HepG2 (cell line): Measurements from ENCODE around the gene DCDC1. TPM values are rescaled to one million over a fixed set of nuclear protein-coding genes. Genes with fewer than 3 reads are reported as not detected.

Source experiments
- ATAC-seq: fragments of 200-7000 bp; cut with Tn5 transposase; 3 replicates; pipeline ENCODE4 v1.9.1; 2020; ENCODE audit warnings: mild to moderate bottlenecking, moderate library complexity
- BruUV-seq: library from RNA; stranded (reverse); fragments of 400-500 nt; replicated peaks from 2 replicates; lab custom pipeline; 2021; lab: Mats Ljungman, UMichigan
- CTCF ChIA-PET: fragments of 300-600 bp; formaldehyde crosslinking; extraction: SDS; loops from one replicate; lab custom pipeline; 2021; ENCODE audit warnings: low total read pairs, inconsistent platforms, low intra/inter-chr PET ratio; lab: Yijun Ruan, JAX
- POLR2A ChIA-PET: fragments of 350-600 bp; sonication (Branson Sonifier 250); formaldehyde crosslinking; loops from one replicate; lab custom pipeline; 2020; ENCODE audit warnings: antibody characterized with exemption, inconsistent platforms; lab: Yijun Ruan, JAX
- DNase-seq: peaks from one replicate; pipeline ENCODE4 v3.0.0-alpha.2; 2015; ENCODE audit warnings: low spot score
- FAIRE-seq: peaks from 3 replicates; lab custom pipeline; 2011; peaks lifted over from hg19 to GRCh38; lab: Jason Lieb, UNC
- H2AFZ ChIP-seq: one replicate; pipeline ENCODE4 v1.6.1; 2011; ENCODE audit warnings: low read length, inconsistent platforms
- H3K27ac ChIP-seq: fragments of 300-600 bp; 3 replicates; pipeline ENCODE4 v1.8.0; 2011; ENCODE audit warnings: mixed run types, mild to moderate bottlenecking, mixed read lengths, low read length, inconsistent platforms; ENCODE audit not compliant: insufficient read depth; ENCODE audit errors: extremely low read length
- H3K27me3 ChIP-seq, 2 experiments: fragments of 200-600 bp in 1 of 2; 2 replicates in 1 of 2; 3 replicates in 1 of 2; pipeline versions ENCODE4 v1.6.0 to v1.8.0; 2011; ENCODE audit warnings: low read length in 2 of 2, mild to moderate bottlenecking in 2 of 2, moderate library complexity in 2 of 2, inconsistent platforms in 1 of 2; ENCODE audit not compliant: insufficient read depth in 2 of 2, control insufficient read depth in 1 of 2
- H3K36me3 ChIP-seq, 2 experiments: fragments of 200-600 bp in 1 of 2; replicated peaks in 1 of 2; 2 replicates in 1 of 2; 3 replicates in 1 of 2; pipeline versions ENCODE4 v1.5.1 to v1.8.0; 2011; ENCODE audit warnings: low read length in 2 of 2, inconsistent platforms in 1 of 2; ENCODE audit not compliant: insufficient read depth in 2 of 2, control insufficient read depth in 1 of 2
- H3K4me1 ChIP-seq: 2 replicates; pipeline ENCODE4 v1.5.1; 2012; ENCODE audit warnings: low read length, inconsistent platforms; ENCODE audit not compliant: insufficient read depth
- H3K4me2 ChIP-seq: 2 replicates; pipeline ENCODE4 v1.6.0; 2011; ENCODE audit warnings: low read depth, low read length, inconsistent platforms
- H3K4me3 ChIP-seq, 3 experiments: fragments of 200-600 bp in 1 of 3; sonication (generic), shearing (Covaris generic) in 1 of 3; replicated peaks in 1 of 3; 2 replicates each; pipeline ENCODE4 v1.5.1; 2011 to 2016; ENCODE audit warnings: low read length in 3 of 3, inconsistent platforms in 2 of 3, low read depth in 2 of 3, mild to moderate bottlenecking in 2 of 3, control low read depth in 1 of 3, mixed read lengths in 1 of 3; ENCODE audit not compliant: insufficient read depth in 1 of 3
- H3K79me2 ChIP-seq: one replicate; pipeline ENCODE4 v1.6.1; 2011; ENCODE audit warnings: low read length, inconsistent platforms; ENCODE audit not compliant: insufficient read depth
- H3K9ac ChIP-seq: 2 replicates; pipeline ENCODE4 v1.6.0; 2011; ENCODE audit warnings: mild to moderate bottlenecking, low read depth, low read length, inconsistent platforms; ENCODE audit not compliant: insufficient read depth
- H3K9me3 ChIP-seq: 2 replicates; pipeline ENCODE4 v1.5.1; 2012; ENCODE audit warnings: mild to moderate bottlenecking, low read length
- H4K20me1 ChIP-seq: 2 replicates; pipeline ENCODE4 v1.6.0; 2011; ENCODE audit warnings: inconsistent platforms, mild to moderate bottlenecking, low read length, moderate library complexity; ENCODE audit not compliant: insufficient read depth
- CEBPB ChIP-seq: IDR thresholded peaks from 2 replicates; pipeline ENCODE4 v1.6.1; 2011; ENCODE audit warnings: low read depth, low read length, improper control_type of control experiment, borderline replicate concordance
- CEBPG ChIP-seq: IDR thresholded peaks from 2 replicates; pipeline ENCODE4 v1.6.1; 2016
- ISL2 ChIP-seq: sonication (generic); formaldehyde crosslinking; IDR thresholded peaks from 2 replicates; pipeline ENCODE4 v1.5.0; 2020; ENCODE audit warnings: missing genetic modification reagents
- SMC3 ChIP-seq: IDR thresholded peaks from 2 replicates; pipeline ENCODE4 v1.6.1; 2011; ENCODE audit warnings: low read length, improper control_type of control experiment
- STAG1 ChIP-seq: sonication (generic); formaldehyde crosslinking; IDR thresholded peaks from 2 replicates; pipeline ENCODE4 v1.4.0; 2020; ENCODE audit warnings: missing genetic modification reagents
- THRA ChIP-seq: sonication (generic); formaldehyde crosslinking; IDR thresholded peaks from 2 replicates; pipeline ENCODE4 v1.4.0; 2020; ENCODE audit warnings: missing genetic modification reagents, borderline replicate concordance
- WGBS: methylation state at CpG from one replicate; pipeline ENCODE4 v1.1.6; 2017; ENCODE audit warnings: low lambda C conversion rate; 5-methylcytosine and 5-hydroxymethylcytosine counted together
- in situ Hi-C: cut with HindIII; loops from 2 replicates; pipeline ENCODE4 v1.10.0; 2017; ENCODE audit warnings: low pct_unique_long_range_greater_than_20kb; ENCODE audit not compliant: extremely low pct_ligation_motif_present
- intact Hi-C: fragments of 100-400 bp; cut with micrococcal nuclease; formaldehyde crosslinking; loops from one replicate; pipeline ENCODE4 v1.10.0; 2022; ENCODE audit not compliant: unreplicated experiment
- polyA plus RNA-seq, 8 experiments: library from polyadenylated mRNA; depleted of rRNA in 3 of 8; stranded (reverse) in 7 of 8; unstranded in 1 of 8; fragments of >200 nt; fragmentation: Illumina TruSeq in 4 of 8; extraction: Trizol in 4 of 8; gene quantifications; 2 replicates each; pipeline versions ENCODE4 v1.2.1 to v1.2.3, GENCODE V29; 2011 to 2016; ENCODE audit warnings: low read depth in 4 of 8, missing spikeins in 1 of 8, mixed read lengths in 1 of 8; ENCODE audit not compliant: insufficient read depth in 1 of 8
- total RNA-seq, 5 experiments: library from RNA; depleted of rRNA; stranded (reverse); fragments of >200 nt; fragmentation: Illumina TruSeq; extraction: Trizol; gene quantifications; 2 replicates each; pipeline ENCODE4 v1.2.3, GENCODE V29; 2016; ENCODE audit warnings: low read depth in 1 of 5
- TF ChIP-seq, protein P1 (sequence below): sonication (generic); formaldehyde crosslinking; IDR thresholded peaks from 2 replicates; pipeline ENCODE4 v1.4.0; 2020; ENCODE audit warnings: missing genetic modification reagents, mild to moderate bottlenecking, borderline replicate concordance
- TF ChIP-seq, protein P2 (sequence below): sonication (generic); formaldehyde crosslinking; IDR thresholded peaks from 2 replicates; pipeline ENCODE4 v1.4.0; 2020; ENCODE audit warnings: missing genetic modification reagents
- TF ChIP-seq, protein P3 (sequence below), 2 experiments: sonication (generic) in 1 of 2; formaldehyde crosslinking in 1 of 2; IDR thresholded peaks; 2 replicates each; pipeline versions ENCODE4 v1.6.1 to v1.9.0; 2014 to 2022; ENCODE audit warnings: antibody characterized with exemption in 1 of 2, borderline replicate concordance in 1 of 2, inconsistent platforms in 1 of 2, low read depth in 1 of 2, missing genetic modification reagents in 1 of 2

Gene DCDC1
- total and polyA plus RNA-seq, 2 of the 13 experiments (the other 11 are each of a cell fraction or from before 2014, with no cell fraction given): 0.12 to 0.27 TPM

DNA sequence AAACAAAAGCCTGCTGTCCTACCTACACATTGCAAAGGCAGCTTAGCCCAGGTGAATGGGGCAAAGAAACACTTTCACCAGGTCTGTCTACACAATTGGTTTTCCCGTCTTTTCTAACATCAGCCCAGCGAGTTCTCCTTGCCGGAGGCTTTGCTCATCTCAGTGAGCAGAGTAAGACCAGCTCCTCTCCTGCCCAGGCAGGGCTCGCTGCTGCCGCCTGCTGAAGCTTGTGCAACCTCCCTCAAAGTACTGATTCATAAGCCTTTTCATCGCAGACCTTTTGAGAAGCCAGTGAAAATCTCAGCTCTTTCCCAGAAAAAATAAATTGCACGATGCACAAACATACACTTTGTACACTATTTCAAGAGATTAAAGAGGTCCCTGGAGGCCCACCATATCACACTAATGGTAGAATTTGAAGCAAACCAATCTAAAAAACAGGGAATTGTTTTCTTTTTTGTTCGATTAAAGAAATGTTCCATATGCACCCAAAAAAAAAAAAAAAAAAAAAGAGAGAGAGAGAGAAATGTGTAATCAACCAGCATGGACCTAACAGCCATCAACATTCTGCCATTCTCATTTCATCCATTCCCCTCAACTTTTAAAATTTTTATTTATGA is 455.3 kb downstream of the DCDC1 start:
- no peaks in the 10 kb centered on the region for H3K27me3 ChIP-seq
- ATAC-seq (peak; percentile 97), FAIRE-seq (peak; percentile 64), DNase-seq (peak; percentile 16)
- no peak overlapping the region for H3K9ac ChIP-seq
- in situ Hi-C loops (loop anchor here (25.0 kb wide), 1 partner anchor 1477 kb away; no protein-coding TSS in a partner anchor), intact Hi-C loops (loop anchor here (1.0 to 2.0 kb wide), 2 partner anchors 568 to 1481 kb away; no protein-coding TSS in a partner anchor)
- no peaks in the 10 kb centered on the region for H3K36me3 ChIP-seq
- ChIA-PET POLR2A (no interaction called here), CTCF (interaction anchor here (1.1 kb wide), 1 partner anchor 568 kb away, joined by 3 read pairs; no protein-coding TSS in a partner anchor)
- H2AFZ ChIP-seq: no peak overlapping the region
- no peaks in the 10 kb centered on the region for H3K4me1 ChIP-seq
- H3K79me2 ChIP-seq: no peaks in the 10 kb centered on the region
- no peaks in the 10 kb centered on the region for H3K9me3 ChIP-seq
- no peak overlapping the region for H3K27ac ChIP-seq
- H3K4me2 ChIP-seq: no peak overlapping the region
- 15% methylated on average over 8 of the region's 8 CpGs for WGBS
- BruUV-seq: no TSS peak
- H3K4me3 ChIP-seq: no peak overlapping the region
- H4K20me1 ChIP-seq: no peaks in the 10 kb centered on the region
- TF ChIP-seq, protein P1, sequence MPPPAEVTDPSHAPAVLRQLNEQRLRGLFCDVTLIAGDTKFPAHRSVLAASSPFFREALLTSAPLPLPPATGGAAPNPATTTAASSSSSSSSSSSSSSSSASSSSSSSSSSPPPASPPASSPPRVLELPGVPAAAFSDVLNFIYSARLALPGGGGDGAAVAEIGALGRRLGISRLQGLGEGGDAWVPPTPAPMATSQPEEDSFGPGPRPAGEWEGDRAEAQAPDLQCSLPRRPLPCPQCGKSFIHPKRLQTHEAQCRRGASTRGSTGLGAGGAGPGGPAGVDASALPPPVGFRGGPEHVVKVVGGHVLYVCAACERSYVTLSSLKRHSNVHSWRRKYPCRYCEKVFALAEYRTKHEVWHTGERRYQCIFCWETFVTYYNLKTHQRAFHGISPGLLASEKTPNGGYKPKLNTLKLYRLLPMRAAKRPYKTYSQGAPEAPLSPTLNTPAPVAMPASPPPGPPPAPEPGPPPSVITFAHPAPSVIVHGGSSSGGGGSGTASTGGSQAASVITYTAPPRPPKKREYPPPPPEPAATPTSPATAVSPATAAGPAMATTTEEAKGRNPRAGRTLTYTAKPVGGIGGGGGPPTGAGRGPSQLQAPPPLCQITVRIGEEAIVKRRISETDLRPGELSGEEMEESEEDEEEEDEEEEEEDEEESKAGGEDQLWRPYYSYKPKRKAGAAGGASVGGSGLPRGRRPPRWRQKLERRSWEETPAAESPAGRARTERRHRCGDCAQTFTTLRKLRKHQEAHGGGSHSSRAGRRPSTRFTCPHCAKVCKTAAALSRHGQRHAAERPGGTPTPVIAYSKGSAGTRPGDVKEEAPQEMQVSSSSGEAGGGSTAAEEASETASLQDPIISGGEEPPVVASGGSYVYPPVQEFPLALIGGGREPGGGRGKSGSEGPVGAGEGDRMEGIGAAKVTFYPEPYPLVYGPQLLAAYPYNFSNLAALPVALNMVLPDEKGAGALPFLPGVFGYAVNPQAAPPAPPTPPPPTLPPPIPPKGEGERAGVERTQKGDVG (CRISPR knock-in tag): no peak
- TF ChIP-seq, protein P2, sequence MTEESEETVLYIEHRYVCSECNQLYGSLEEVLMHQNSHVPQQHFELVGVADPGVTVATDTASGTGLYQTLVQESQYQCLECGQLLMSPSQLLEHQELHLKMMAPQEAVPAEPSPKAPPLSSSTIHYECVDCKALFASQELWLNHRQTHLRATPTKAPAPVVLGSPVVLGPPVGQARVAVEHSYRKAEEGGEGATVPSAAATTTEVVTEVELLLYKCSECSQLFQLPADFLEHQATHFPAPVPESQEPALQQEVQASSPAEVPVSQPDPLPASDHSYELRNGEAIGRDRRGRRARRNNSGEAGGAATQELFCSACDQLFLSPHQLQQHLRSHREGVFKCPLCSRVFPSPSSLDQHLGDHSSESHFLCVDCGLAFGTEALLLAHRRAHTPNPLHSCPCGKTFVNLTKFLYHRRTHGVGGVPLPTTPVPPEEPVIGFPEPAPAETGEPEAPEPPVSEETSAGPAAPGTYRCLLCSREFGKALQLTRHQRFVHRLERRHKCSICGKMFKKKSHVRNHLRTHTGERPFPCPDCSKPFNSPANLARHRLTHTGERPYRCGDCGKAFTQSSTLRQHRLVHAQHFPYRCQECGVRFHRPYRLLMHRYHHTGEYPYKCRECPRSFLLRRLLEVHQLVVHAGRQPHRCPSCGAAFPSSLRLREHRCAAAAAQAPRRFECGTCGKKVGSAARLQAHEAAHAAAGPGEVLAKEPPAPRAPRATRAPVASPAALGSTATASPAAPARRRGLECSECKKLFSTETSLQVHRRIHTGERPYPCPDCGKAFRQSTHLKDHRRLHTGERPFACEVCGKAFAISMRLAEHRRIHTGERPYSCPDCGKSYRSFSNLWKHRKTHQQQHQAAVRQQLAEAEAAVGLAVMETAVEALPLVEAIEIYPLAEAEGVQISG: no peak
- TF ChIP-seq THRA (CRISPR knock-in tag) (no peak), STAG1 (CRISPR knock-in tag) (peak; percentile 43), CEBPG (CRISPR knock-in tag) (0 out of 2 replicates have a peak, but pooled peaks have one; percentile 27), CEBPB (peak; percentile 41; the same call in 1 of the 2 replicates), ISL2 (CRISPR knock-in tag) (no peak), SMC3 (peak; percentile 40; the same call in 1 of the 2 replicates)
- TF ChIP-seq, protein P3, sequence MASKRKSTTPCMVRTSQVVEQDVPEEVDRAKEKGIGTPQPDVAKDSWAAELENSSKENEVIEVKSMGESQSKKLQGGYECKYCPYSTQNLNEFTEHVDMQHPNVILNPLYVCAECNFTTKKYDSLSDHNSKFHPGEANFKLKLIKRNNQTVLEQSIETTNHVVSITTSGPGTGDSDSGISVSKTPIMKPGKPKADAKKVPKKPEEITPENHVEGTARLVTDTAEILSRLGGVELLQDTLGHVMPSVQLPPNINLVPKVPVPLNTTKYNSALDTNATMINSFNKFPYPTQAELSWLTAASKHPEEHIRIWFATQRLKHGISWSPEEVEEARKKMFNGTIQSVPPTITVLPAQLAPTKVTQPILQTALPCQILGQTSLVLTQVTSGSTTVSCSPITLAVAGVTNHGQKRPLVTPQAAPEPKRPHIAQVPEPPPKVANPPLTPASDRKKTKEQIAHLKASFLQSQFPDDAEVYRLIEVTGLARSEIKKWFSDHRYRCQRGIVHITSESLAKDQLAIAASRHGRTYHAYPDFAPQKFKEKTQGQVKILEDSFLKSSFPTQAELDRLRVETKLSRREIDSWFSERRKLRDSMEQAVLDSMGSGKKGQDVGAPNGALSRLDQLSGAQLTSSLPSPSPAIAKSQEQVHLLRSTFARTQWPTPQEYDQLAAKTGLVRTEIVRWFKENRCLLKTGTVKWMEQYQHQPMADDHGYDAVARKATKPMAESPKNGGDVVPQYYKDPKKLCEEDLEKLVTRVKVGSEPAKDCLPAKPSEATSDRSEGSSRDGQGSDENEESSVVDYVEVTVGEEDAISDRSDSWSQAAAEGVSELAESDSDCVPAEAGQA (IDR thresholded peaks at IDR 0.05; ENCODE audit: low read depth): no peak
- TF ChIP-seq, protein P3 (CRISPR knock-in tag; IDR thresholded peaks at IDR 0.05; ENCODE audit: borderline replicate concordance): no peak
